GM12878 (cell line): ENCODE data around the gene LRP5.

Experiments used
- SMC3 ChIP-seq: IDR thresholded peaks from 2 replicates; pipeline ENCODE4 v1.6.1; 2011; ENCODE audit warnings: low read length, improper control_type of control experiment, borderline replicate concordance
- ZNF274 ChIP-seq: IDR thresholded peaks from one replicate; pipeline ENCODE4 v1.8.0; 2011; ENCODE audit not compliant: insufficient read length, insufficient read depth

DNA sequence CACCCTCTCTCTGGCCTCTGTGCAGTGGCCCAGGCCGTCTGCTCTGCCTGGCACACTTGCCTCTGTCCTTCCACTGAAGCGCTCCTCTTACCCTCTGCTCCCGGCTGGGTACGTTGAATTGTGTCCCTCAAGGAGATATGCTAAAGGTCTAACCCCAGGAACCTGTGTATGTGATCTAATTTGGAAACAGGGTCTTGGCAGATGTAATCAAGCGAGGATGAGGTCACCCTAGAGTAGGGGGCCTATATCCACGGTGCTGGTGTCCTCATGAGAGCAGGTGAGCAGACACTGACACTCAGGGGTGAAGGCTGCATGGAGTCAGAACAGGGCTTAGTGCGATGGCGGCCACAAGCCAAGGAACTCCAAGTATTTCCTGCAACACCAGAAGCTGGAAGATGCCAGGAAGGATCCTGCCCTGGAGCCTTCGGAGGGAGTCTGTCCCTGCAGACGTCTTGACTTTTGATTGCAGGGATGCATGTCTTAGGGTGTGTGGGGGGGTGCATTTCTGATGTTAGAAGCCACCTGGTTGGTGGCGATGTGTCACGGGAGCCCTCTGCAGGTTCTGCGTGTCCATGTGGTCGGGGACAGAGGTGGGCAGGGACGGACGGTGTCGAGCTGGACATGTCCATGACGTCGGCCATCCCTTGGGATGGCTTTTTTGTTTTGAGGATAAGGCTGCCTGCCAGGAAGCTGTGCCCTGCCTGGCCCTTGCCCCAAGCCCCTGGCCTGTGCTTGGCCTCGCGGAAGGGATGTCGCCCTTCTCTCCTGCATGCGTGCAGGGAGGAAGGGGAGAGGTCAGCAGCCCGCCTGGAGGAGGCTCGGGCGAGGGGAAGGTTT, 68.6 kb downstream of the LRP5 start:
- TF ChIP-seq ZNF274 (no peak), SMC3 (no peak)
